GM23338 (cell line): ENCODE data around the gene GRIA4. TPM values are rescaled to one million over a fixed set of nuclear protein-coding genes. Genes with fewer than 3 reads are reported as not detected.
"Not testable (repeated sequence)": the region's sequence is repeated elsewhere in the genome, so short reads cannot be mapped to it uniquely, and the experiment has no call there.

Experiments
- ATAC-seq: fragments of 200-7000 bp; cut with Tn5 transposase; 3 replicates; pipeline ENCODE4 v1.9.1; 2020
- DNase-seq: peaks from one replicate; pipeline ENCODE4 v3.0.0-alpha.2; 2015; ENCODE audit warnings: low spot score
- H2AFZ ChIP-seq: fragments of 200-600 bp; sonication (generic); 2 replicates; pipeline ENCODE4 v1.8.0; 2016; ENCODE audit warnings: antibody characterized with exemption, mild to moderate bottlenecking, moderate library complexity
- H3F3A ChIP-seq: fragments of 200-600 bp; sonication (generic); replicated peaks from 2 replicates; pipeline ENCODE4 v1.8.0; 2017; ENCODE audit warnings: antibody characterized with exemption, mixed run types, low read depth
- H3K27ac ChIP-seq: fragments of 200-600 bp; sonication (generic); 2 replicates; pipeline ENCODE4 v1.6.1; 2016; ENCODE audit warnings: low read depth
- H3K27me3 ChIP-seq: fragments of 200-600 bp; sonication (generic); 2 replicates; pipeline ENCODE4 v1.8.0; 2016; ENCODE audit warnings: mild to moderate bottlenecking, mixed run types, moderate library complexity; ENCODE audit not compliant: insufficient read depth
- H3K36me3 ChIP-seq: fragments of 200-600 bp; sonication (generic); 2 replicates; pipeline ENCODE4 v1.8.0; 2016; ENCODE audit warnings: mild to moderate bottlenecking; ENCODE audit not compliant: insufficient read depth
- H3K4me1 ChIP-seq: fragments of 200-600 bp; sonication (generic); 2 replicates; pipeline ENCODE4 v1.8.0; 2016; ENCODE audit warnings: mild to moderate bottlenecking, moderate library complexity; ENCODE audit not compliant: insufficient read depth
- H3K4me2 ChIP-seq: fragments of 200-600 bp; sonication (generic); 2 replicates; pipeline ENCODE4 v1.7.1; 2017; ENCODE audit warnings: mixed run types
- H3K4me3 ChIP-seq: fragments of 200-600 bp; sonication (generic); 2 replicates; pipeline ENCODE4 v1.6.1; 2016; ENCODE audit warnings: mixed run types
- H3K79me2 ChIP-seq: fragments of 200-600 bp; sonication (generic); replicated peaks from 2 replicates; pipeline ENCODE4 v1.8.0; 2017; ENCODE audit warnings: mild to moderate bottlenecking; ENCODE audit not compliant: insufficient read depth
- H3K9me2 ChIP-seq: fragments of 200-600 bp; sonication (generic); 2 replicates; pipeline ENCODE4 v1.8.0; 2017; ENCODE audit not compliant: insufficient read depth
- H4K20me1 ChIP-seq: fragments of 200-600 bp; sonication (generic); replicated peaks from 2 replicates; pipeline ENCODE4 v1.8.0; 2017; ENCODE audit warnings: mild to moderate bottlenecking; ENCODE audit not compliant: insufficient read depth
- H3K27ac Mint-ChIP-seq: 2 replicates; pipeline ENCODE4 v1.8.0; 2020; ENCODE audit warnings: inconsistent platforms, mild to moderate bottlenecking, moderate library complexity, mixed read lengths
- H3K27me3 Mint-ChIP-seq: 3 replicates; pipeline ENCODE4 v1.8.0; 2022; ENCODE audit warnings: low read depth, mild to moderate bottlenecking, moderate library complexity, mixed read lengths, inconsistent platforms; ENCODE audit not compliant: insufficient read depth, poor library complexity
- H3K36me3 Mint-ChIP-seq: 3 replicates; pipeline ENCODE4 v1.8.0; 2021; ENCODE audit warnings: low read depth, mild to moderate bottlenecking, inconsistent platforms, moderate library complexity, mixed read lengths
- H3K4me1 Mint-ChIP-seq: 3 replicates; pipeline ENCODE4 v1.8.0; 2020; ENCODE audit warnings: mild to moderate bottlenecking, inconsistent platforms, mixed read lengths
- H3K4me3 Mint-ChIP-seq: 3 replicates; pipeline ENCODE4 v1.8.0; 2021; ENCODE audit warnings: moderate library complexity, mild to moderate bottlenecking, inconsistent platforms, mixed read lengths
- H3K9me3 Mint-ChIP-seq: 3 replicates; pipeline ENCODE4 v1.8.0; 2020; ENCODE audit warnings: moderate library complexity, mild to moderate bottlenecking, inconsistent platforms, mixed read lengths
- CREB1 ChIP-seq: fragments of 250-450 bp; sonication (Bioruptor Pico); IDR thresholded peaks from 2 replicates; pipeline ENCODE4 v1.5.0; 2020; ENCODE audit warnings: low read depth, mild to moderate bottlenecking, moderate library complexity
- JUNB ChIP-seq: IDR thresholded peaks from one replicate; pipeline ENCODE4 v1.6.1; 2016; ENCODE audit warnings: antibody characterized with exemption; ENCODE audit not compliant: unreplicated experiment
- NANOG ChIP-seq: IDR thresholded peaks from 2 replicates; pipeline ENCODE4 v1.6.1; 2016; ENCODE audit warnings: antibody characterized with exemption, borderline replicate concordance
- STAT1 ChIP-seq: IDR thresholded peaks from one replicate; pipeline ENCODE4 v1.6.1; 2016; ENCODE audit warnings: antibody characterized with exemption; ENCODE audit not compliant: unreplicated experiment
- ZNF114 ChIP-seq: fragments of 250-450 bp; sonication (Bioruptor Pico); IDR thresholded peaks from 2 replicates; pipeline ENCODE4 v1.5.0; 2020; ENCODE audit warnings: mild to moderate bottlenecking, moderate library complexity
- ZNF331 ChIP-seq: fragments of 250-450 bp; sonication (Bioruptor Pico); IDR thresholded peaks from 2 replicates; pipeline ENCODE4 v1.5.0; 2020; ENCODE audit warnings: low read depth, mild to moderate bottlenecking, moderate library complexity
- polyA plus RNA-seq: library from polyadenylated mRNA; unstranded; fragments of >200 nt; fragmentation: Nextera tagmentation; extraction: Ambion mirVana; gene quantifications from 2 replicates; pipeline ENCODE4 v1.2.1, GENCODE V29; 2016
- total RNA-seq: library from RNA; depleted of rRNA; stranded (reverse); fragments of >200 nt; shearing (Covaris generic); gene quantifications from 2 replicates; pipeline ENCODE4 v1.2.3, GENCODE V29; 2014
- TF ChIP-seq, protein P1 (sequence below): fragments of 250-450 bp; sonication (Bioruptor Pico); IDR thresholded peaks from 2 replicates; pipeline ENCODE4 v1.5.0; 2020; ENCODE audit warnings: mild to moderate bottlenecking, moderate library complexity
- TF ChIP-seq, protein P2 (sequence below): IDR thresholded peaks from one replicate; pipeline ENCODE4 v1.6.1; 2018; ENCODE audit warnings: antibody characterized with exemption; ENCODE audit not compliant: unreplicated experiment
- TF ChIP-seq, protein P3 (sequence below): IDR thresholded peaks from 2 replicates; pipeline ENCODE4 v1.6.1; 2016; ENCODE audit warnings: antibody characterized with exemption

The GRIA4 gene
- total and polyA plus RNA-seq, 2 experiments from 2014 or later: 17.8 to 71.1 TPM

DNA sequence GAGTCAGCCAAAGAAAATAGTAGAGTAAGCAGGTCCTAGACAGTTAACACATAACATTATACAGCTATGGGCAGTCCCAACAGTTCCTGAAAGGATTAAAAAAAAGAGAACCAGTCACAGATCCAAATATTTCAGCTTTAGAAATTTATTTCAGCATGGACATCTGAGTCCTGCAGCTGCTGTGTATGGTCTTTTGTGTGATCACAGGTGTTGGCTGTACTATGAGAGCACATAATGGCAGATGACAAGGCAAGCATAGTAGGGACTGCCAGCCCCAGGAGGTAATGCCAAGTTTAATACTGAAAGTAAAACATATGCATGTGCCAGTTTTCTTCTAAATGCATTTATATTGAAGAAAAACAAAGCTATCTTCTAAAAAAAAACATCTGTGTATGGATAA lies 158.1 kb downstream of the GRIA4 start (continued):
- TF ChIP-seq, protein P1, sequence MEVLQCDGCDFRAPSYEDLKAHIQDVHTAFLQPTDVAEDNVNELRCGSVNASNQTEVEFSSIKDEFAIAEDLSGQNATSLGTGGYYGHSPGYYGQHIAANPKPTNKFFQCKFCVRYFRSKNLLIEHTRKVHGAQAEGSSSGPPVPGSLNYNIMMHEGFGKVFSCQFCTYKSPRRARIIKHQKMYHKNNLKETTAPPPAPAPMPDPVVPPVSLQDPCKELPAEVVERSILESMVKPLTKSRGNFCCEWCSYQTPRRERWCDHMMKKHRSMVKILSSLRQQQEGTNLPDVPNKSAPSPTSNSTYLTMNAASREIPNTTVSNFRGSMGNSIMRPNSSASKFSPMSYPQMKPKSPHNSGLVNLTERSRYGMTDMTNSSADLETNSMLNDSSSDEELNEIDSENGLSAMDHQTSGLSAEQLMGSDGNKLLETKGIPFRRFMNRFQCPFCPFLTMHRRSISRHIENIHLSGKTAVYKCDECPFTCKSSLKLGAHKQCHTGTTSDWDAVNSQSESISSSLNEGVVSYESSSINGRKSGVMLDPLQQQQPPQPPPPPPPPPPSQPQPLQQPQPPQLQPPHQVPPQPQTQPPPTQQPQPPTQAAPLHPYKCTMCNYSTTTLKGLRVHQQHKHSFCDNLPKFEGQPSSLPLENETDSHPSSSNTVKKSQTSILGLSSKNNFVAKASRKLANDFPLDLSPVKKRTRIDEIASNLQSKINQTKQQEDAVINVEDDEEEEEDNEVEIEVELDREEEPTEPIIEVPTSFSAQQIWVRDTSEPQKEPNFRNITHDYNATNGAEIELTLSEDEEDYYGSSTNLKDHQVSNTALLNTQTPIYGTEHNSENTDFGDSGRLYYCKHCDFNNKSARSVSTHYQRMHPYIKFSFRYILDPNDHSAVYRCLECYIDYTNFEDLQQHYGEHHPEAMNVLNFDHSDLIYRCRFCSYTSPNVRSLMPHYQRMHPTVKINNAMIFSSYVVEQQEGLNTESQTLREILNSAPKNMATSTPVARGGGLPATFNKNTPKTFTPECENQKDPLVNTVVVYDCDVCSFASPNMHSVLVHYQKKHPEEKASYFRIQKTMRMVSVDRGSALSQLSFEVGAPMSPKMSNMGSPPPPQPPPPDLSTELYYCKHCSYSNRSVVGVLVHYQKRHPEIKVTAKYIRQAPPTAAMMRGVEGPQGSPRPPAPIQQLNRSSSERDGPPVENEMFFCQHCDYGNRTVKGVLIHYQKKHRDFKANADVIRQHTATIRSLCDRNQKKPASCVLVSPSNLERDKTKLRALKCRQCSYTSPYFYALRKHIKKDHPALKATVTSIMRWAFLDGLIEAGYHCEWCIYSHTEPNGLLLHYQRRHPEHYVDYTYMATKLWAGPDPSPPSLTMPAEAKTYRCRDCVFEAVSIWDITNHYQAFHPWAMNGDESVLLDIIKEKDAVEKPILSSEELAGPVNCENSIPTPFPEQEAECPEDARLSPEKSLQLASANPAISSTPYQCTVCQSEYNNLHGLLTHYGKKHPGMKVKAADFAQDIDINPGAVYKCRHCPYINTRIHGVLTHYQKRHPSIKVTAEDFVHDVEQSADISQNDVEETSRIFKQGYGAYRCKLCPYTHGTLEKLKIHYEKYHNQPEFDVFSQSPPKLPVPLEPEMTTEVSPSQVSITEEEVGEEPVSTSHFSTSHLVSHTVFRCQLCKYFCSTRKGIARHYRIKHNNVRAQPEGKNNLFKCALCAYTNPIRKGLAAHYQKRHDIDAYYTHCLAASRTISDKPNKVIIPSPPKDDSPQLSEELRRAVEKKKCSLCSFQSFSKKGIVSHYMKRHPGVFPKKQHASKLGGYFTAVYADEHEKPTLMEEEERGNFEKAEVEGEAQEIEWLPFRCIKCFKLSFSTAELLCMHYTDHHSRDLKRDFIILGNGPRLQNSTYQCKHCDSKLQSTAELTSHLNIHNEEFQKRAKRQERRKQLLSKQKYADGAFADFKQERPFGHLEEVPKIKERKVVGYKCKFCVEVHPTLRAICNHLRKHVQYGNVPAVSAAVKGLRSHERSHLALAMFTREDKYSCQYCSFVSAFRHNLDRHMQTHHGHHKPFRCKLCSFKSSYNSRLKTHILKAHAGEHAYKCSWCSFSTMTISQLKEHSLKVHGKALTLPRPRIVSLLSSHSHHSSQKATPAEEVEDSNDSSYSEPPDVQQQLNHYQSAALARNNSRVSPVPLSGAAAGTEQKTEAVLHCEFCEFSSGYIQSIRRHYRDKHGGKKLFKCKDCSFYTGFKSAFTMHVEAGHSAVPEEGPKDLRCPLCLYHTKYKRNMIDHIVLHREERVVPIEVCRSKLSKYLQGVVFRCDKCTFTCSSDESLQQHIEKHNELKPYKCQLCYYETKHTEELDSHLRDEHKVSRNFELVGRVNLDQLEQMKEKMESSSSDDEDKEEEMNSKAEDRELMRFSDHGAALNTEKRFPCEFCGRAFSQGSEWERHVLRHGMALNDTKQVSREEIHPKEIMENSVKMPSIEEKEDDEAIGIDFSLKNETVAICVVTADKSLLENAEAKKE (CRISPR knock-in tag): no peak
- TF ChIP-seq, protein P2, sequence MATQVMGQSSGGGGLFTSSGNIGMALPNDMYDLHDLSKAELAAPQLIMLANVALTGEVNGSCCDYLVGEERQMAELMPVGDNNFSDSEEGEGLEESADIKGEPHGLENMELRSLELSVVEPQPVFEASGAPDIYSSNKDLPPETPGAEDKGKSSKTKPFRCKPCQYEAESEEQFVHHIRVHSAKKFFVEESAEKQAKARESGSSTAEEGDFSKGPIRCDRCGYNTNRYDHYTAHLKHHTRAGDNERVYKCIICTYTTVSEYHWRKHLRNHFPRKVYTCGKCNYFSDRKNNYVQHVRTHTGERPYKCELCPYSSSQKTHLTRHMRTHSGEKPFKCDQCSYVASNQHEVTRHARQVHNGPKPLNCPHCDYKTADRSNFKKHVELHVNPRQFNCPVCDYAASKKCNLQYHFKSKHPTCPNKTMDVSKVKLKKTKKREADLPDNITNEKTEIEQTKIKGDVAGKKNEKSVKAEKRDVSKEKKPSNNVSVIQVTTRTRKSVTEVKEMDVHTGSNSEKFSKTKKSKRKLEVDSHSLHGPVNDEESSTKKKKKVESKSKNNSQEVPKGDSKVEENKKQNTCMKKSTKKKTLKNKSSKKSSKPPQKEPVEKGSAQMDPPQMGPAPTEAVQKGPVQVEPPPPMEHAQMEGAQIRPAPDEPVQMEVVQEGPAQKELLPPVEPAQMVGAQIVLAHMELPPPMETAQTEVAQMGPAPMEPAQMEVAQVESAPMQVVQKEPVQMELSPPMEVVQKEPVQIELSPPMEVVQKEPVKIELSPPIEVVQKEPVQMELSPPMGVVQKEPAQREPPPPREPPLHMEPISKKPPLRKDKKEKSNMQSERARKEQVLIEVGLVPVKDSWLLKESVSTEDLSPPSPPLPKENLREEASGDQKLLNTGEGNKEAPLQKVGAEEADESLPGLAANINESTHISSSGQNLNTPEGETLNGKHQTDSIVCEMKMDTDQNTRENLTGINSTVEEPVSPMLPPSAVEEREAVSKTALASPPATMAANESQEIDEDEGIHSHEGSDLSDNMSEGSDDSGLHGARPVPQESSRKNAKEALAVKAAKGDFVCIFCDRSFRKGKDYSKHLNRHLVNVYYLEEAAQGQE: no peak
- TF ChIP-seq CREB1 (CRISPR knock-in tag): no peak
- no peak for TF ChIP-seq ZNF114
- no peak for TF ChIP-seq STAT1

DNA sequence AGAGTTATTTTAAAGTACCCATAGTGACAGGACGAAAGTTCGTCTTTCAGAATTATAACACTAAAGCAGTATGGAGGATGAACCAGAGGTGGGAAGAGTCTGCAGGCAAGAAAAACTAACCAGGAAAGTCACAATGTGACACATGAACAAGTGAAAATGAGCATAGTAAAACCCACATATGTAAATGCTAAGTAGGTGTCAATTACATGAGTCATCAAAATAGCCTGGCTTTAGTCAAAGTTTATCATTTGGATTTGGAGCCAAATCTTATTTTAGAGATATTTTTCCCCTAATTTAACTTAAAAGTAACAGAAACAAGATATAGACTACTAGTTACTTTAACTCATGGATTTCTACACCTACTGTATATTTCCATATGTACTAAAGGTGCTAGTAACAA lies 159.8 kb downstream of the GRIA4 start:
- H3K4me3 ChIP-seq: no peak overlapping the region
- peaks cover 8% of the 10 kb centered on the region; the same call in 1 of the 2 replicates for H3K4me1 ChIP-seq
- TF ChIP-seq CREB1 (CRISPR knock-in tag): no peak
- no peak for TF ChIP-seq NANOG
- TF ChIP-seq ZNF331 (CRISPR knock-in tag): no peak
- no peak for TF ChIP-seq JUNB
- TF ChIP-seq, protein P3, sequence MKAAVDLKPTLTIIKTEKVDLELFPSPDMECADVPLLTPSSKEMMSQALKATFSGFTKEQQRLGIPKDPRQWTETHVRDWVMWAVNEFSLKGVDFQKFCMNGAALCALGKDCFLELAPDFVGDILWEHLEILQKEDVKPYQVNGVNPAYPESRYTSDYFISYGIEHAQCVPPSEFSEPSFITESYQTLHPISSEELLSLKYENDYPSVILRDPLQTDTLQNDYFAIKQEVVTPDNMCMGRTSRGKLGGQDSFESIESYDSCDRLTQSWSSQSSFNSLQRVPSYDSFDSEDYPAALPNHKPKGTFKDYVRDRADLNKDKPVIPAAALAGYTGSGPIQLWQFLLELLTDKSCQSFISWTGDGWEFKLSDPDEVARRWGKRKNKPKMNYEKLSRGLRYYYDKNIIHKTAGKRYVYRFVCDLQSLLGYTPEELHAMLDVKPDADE: no peak
- TF ChIP-seq ZNF114: no peak
- TF ChIP-seq STAT1: no peak
- H3K27me3 Mint-ChIP-seq: no peaks in the 10 kb centered on the region
- ATAC-seq (no peak), DNase-seq (no peak)
- peak overlapping the region; percentile 26 for H3K27ac Mint-ChIP-seq
- H3K36me3 Mint-ChIP-seq: no peaks in the 10 kb centered on the region
- no peak overlapping the region for H3K4me3 Mint-ChIP-seq
- no peak overlapping the region for H3K27ac ChIP-seq
- H2AFZ ChIP-seq: no peak overlapping the region
- no peaks in the 10 kb centered on the region for H3K9me3 Mint-ChIP-seq
- no peaks in the 10 kb centered on the region for H4K20me1 ChIP-seq
- H3K79me2 ChIP-seq: no peaks in the 10 kb centered on the region
- no peaks in the 10 kb centered on the region for H3K36me3 ChIP-seq
- H3K27me3 ChIP-seq: no peaks in the 10 kb centered on the region
- H3K9me2 ChIP-seq: no peaks in the 10 kb centered on the region
- H3K4me1 Mint-ChIP-seq: peaks cover 15% of the 10 kb centered on the region; the same call in 2 of the 3 replicates
- H3F3A ChIP-seq: no peaks in the 10 kb centered on the region
- H3K4me2 ChIP-seq: no peak overlapping the region

DNA sequence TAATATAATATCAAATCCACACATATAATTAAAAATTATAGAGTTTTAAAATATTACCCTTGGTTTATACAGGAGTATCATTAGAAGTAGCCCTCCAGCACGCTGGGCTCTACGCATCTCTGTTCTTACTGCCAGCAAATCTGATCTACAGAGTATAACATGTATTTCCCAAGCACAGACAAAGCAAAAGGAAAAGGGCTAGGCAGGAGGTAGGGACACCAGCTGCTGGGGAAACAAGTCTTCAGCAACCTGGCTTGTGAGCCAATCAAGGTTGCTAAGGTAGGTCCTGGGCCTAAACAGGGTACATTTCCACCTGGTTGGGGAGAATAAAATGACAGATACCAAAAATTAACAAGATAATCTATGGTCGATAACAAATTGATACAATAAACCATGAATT lies 163.6 kb downstream of the GRIA4 start:
- H3K4me1 ChIP-seq, H3K4me3 ChIP-seq, H4K20me1 ChIP-seq, H3K4me3 Mint-ChIP-seq, H3K27me3 Mint-ChIP-seq, H3K79me2 ChIP-seq, H3F3A ChIP-seq, H3K27ac ChIP-seq, H2AFZ ChIP-seq, H3K27me3 ChIP-seq, H3K4me2 ChIP-seq, H3K9me3 Mint-ChIP-seq, DNase-seq, H3K27ac Mint-ChIP-seq, H3K9me2 ChIP-seq, H3K36me3 ChIP-seq, H3K36me3 Mint-ChIP-seq: not testable (repeated sequence)
- peaks cover 12% of the 10 kb centered on the region for H3K4me1 Mint-ChIP-seq
- peak; percentile 65 for ATAC-seq
